H1 (cell line): Measurements from ENCODE around the gene TMEM151A. TPM values are rescaled to one million over a fixed set of nuclear protein-coding genes. Genes with fewer than 3 reads are reported as not detected.

Experiments
- ASH2L ChIP-seq: fragments of 200-600, 300-600 bp; sonication (generic); IDR thresholded peaks from one replicate; pipeline ENCODE4 v1.7.1; 2017; ENCODE audit warnings: low read length
- CTCF ChIP-seq, 3 experiments: IDR thresholded peaks; 1 replicate in 2 of 3; 2 replicates in 1 of 3; pipeline versions ENCODE4 v1.5.1 to v1.6.1; 2011; ENCODE audit warnings: low read length in 3 of 3, mild to moderate bottlenecking in 3 of 3, inconsistent platforms in 2 of 3, low read depth in 1 of 3, moderate library complexity in 1 of 3; ENCODE audit not compliant: insufficient read depth in 1 of 3; ENCODE audit errors: control extremely low read depth in 1 of 3
- RAD21 ChIP-seq, 2 experiments: IDR thresholded peaks in 1 of 2; conservative IDR thresholded peaks in 1 of 2; 2 replicates each; pipeline ENCODE4 v1.6.1; 2011; ENCODE audit warnings: low read depth in 2 of 2, low read length in 2 of 2, improper control_type of control experiment in 1 of 2, inconsistent platforms in 1 of 2, mild to moderate bottlenecking in 1 of 2, moderate library complexity in 1 of 2
- polyA plus RNA-seq, 7 experiments: library from polyadenylated mRNA; depleted of rRNA in 3 of 7; stranded (reverse) in 5 of 7; unstranded in 2 of 7; fragments of >200 nt in 5 of 7; fragments of 200-250 nt in 2 of 7; gene quantifications; 1 replicate in 5 of 7; 2 replicates in 1 of 7; 4 replicates in 1 of 7; pipeline versions ENCODE4 v1.2.1 to v1.2.3, GENCODE V29; 2011 to 2013; ENCODE audit warnings: missing spikeins in 2 of 7, mixed read lengths in 2 of 7
- total RNA-seq: library from RNA; stranded (reverse); fragmentation: NEBNext Ultra II Directional; extraction: Animal tissue kit (Norgen Biotek cat#: 25700); gene quantifications from 2 replicates; pipeline ENCODE4 v1.2.1, GENCODE V29; 2021

TMEM151A gene
- total and polyA plus RNA-seq, 2 of the 8 experiments (the other 6 are each of a cell fraction or from before 2014, with no cell fraction given): 3.2 TPM

GRCh38 chr11:66268952-66269905 is 22.5 kb upstream of the TMEM151A start (continued):
- TF ChIP-seq RAD21 (IDR thresholded peaks at IDR 0.05 in 1 of 2, conservative IDR thresholded peaks at IDR 0.05 in 1 of 2; ENCODE audit: low read depth in 2 of 2, low read length in 2 of 2) (peak in 1 of 2 experiments; percentile 22; a peak in 1 of 4 replicates), CTCF (IDR thresholded peaks at IDR 0.05; ENCODE audit: control extremely low read depth in 1 of 3, insufficient read depth in 1 of 3, low read depth in 1 of 3, low read length in 3 of 3) (peak in 2 of 3 experiments; percentile 40 to 44; a peak in 3 of 4 replicates), ASH2L (no peak)
